GM12878 (cell line): ENCODE data around the gene RPS6KA2. TPM values are rescaled to one million over a fixed set of nuclear protein-coding genes. Genes with fewer than 3 reads are reported as not detected.

ENCODE experiments used
- ATAC-seq: fragments of 200-7000 bp; cut with Tn5 transposase; 3 replicates; pipeline ENCODE4 v1.9.1; 2020; ENCODE audit warnings: mild to moderate bottlenecking, moderate library complexity
- BruUV-seq: library from RNA; stranded (reverse); fragments of 400-500 nt; replicated peaks from 2 replicates; lab custom pipeline; 2021; lab: Mats Ljungman, UMichigan
- CTCF ChIA-PET: fragments of 300-600 bp; sonication (Branson Sonifier 250); formaldehyde crosslinking; extraction: SDS; loops from one replicate; lab custom pipeline; 2021; ENCODE audit warnings: inconsistent platforms; lab: Yijun Ruan, JAX
- POLR2A ChIA-PET: fragments of 350-600 bp; formaldehyde crosslinking; extraction: SDS; loops from one replicate; lab custom pipeline; 2021; ENCODE audit warnings: inconsistent platforms; lab: Charles Lee
- RAD21 ChIA-PET: fragments of 300-600 bp; sonication (Branson Sonifier 250); formaldehyde crosslinking; loops from one replicate; lab custom pipeline; 2023; ENCODE audit warnings: antibody characterized with exemption; ENCODE audit not compliant: unreplicated experiment; lab: Charles Lee
- SMC1A ChIA-PET: fragments of 300-600 bp; sonication (Branson Sonifier 250); formaldehyde crosslinking; loops from one replicate; lab custom pipeline; 2023; ENCODE audit not compliant: unreplicated experiment, uncharacterized antibody; lab: Charles Lee
- DNase-seq: peaks from one replicate; pipeline ENCODE4 v3.0.0-alpha.2; 2011; ENCODE audit warnings: low read depth, low spot score
- FAIRE-seq: peaks from 3 replicates; lab custom pipeline; 2011; peaks lifted over from hg19 to GRCh38; lab: Jason Lieb, UNC
- H2AFZ ChIP-seq: 2 replicates; pipeline ENCODE4 v1.6.0; 2011; ENCODE audit warnings: low read depth, low read length, control low read depth; ENCODE audit not compliant: control insufficient read depth
- H3K27ac ChIP-seq: 2 replicates; pipeline ENCODE4 v1.5.1; 2011; ENCODE audit warnings: control low read depth; ENCODE audit not compliant: control insufficient read depth, insufficient read depth
- H3K27me3 ChIP-seq, 2 experiments: replicated peaks in 1 of 2; 2 replicates each; pipeline versions ENCODE4 v1.6.0 to v1.6.1; 2011; ENCODE audit warnings: low read length in 1 of 2; ENCODE audit not compliant: control insufficient read depth in 2 of 2, insufficient read depth in 2 of 2
- H3K36me3 ChIP-seq, 2 experiments: 2 replicates each; pipeline ENCODE4 v1.5.1; 2011; ENCODE audit warnings: low read length in 1 of 2; ENCODE audit not compliant: control insufficient read depth in 2 of 2, insufficient read depth in 2 of 2
- H3K4me1 ChIP-seq: 2 replicates; pipeline ENCODE4 v1.6.1; 2011; ENCODE audit warnings: mild to moderate bottlenecking, low read length, moderate library complexity, mixed read lengths; ENCODE audit not compliant: control insufficient read depth, insufficient read depth
- H3K4me2 ChIP-seq: 2 replicates; pipeline ENCODE4 v1.6.0; 2011; ENCODE audit warnings: control low read depth; ENCODE audit not compliant: control insufficient read depth, insufficient read depth
- H3K4me3 ChIP-seq: fragments of 200-600 bp; sonication (generic); 2 replicates; pipeline ENCODE4 v1.5.1; 2016
- H3K79me2 ChIP-seq: 2 replicates; pipeline ENCODE4 v1.6.0; 2011; ENCODE audit warnings: low read length; ENCODE audit not compliant: control insufficient read depth, insufficient read depth
- H3K9ac ChIP-seq: 2 replicates; pipeline ENCODE4 v1.8.0; 2011; ENCODE audit warnings: low read length, control low read depth, mixed read lengths; ENCODE audit not compliant: control insufficient read depth, insufficient read depth
- H3K9me3 ChIP-seq: replicated peaks from 3 replicates; pipeline ENCODE4 v1.5.1; 2011; ENCODE audit warnings: mild to moderate bottlenecking, low read length; ENCODE audit not compliant: control insufficient read depth, insufficient read depth
- H4K20me1 ChIP-seq: 2 replicates; pipeline ENCODE4 v1.6.0; 2011; ENCODE audit not compliant: control insufficient read depth, insufficient read depth
- ETV6 ChIP-seq, 2 experiments: fragments of 450-650 bp in 1 of 2; IDR thresholded peaks in 1 of 2; conservative IDR thresholded peaks in 1 of 2; 2 replicates each; pipeline ENCODE4 v1.6.1; 2014; ENCODE audit warnings: antibody characterized with exemption in 1 of 2, borderline replicate concordance in 1 of 2, low read depth in 1 of 2, mild to moderate bottlenecking in 1 of 2, moderate library complexity in 1 of 2
- IKZF1 ChIP-seq: fragments of 450-650 bp; conservative IDR thresholded peaks from 2 replicates; pipeline ENCODE4 v1.6.1; 2017; ENCODE audit warnings: antibody characterized with exemption, mild to moderate bottlenecking
- MAX ChIP-seq: IDR thresholded peaks from 2 replicates; pipeline ENCODE4 v1.6.1; 2012; ENCODE audit warnings: low read depth, low read length, improper control_type of control experiment
- MTA2 ChIP-seq: fragments of 450-650 bp; IDR thresholded peaks from 2 replicates; pipeline ENCODE4 v1.6.1; 2016; ENCODE audit warnings: low read depth, mild to moderate bottlenecking, moderate library complexity
- ZNF217 ChIP-seq: fragments of 450-650 bp; IDR thresholded peaks from 2 replicates; pipeline ENCODE4 v1.6.1; 2017; ENCODE audit warnings: antibody characterized with exemption, mild to moderate bottlenecking
- WGBS: methylation state at CpG from one replicate; pipeline ENCODE4 v1.1.6; 2016; ENCODE audit warnings: low lambda C conversion rate; ENCODE audit not compliant: insufficient replicate concordance, insufficient coverage; ENCODE audit errors: missing lambda C conversion rate; 5-methylcytosine and 5-hydroxymethylcytosine counted together
- in situ Hi-C: fragments of 300-500 bp; cut with MboI; formaldehyde crosslinking; loops from 9 replicates; pipeline ENCODE4 v1.14.3; 2018; ENCODE audit warnings: mixed read lengths
- intact Hi-C: fragments of 100-400 bp; cut with micrococcal nuclease; formaldehyde crosslinking; loops from one replicate; pipeline ENCODE4 v1.14.2; 2022; ENCODE audit not compliant: unreplicated experiment
- polyA plus RNA-seq, 11 experiments: library from polyadenylated mRNA; depleted of rRNA in 4 of 11; unstranded in 6 of 11; stranded (reverse) in 5 of 11; fragments of >200 nt; fragmentation: Nextera tagmentation in 4 of 11; fragmentation: Illumina TruSeq in 1 of 11; extraction: Ambion mirVana in 4 of 11; extraction: Trizol in 1 of 11; gene quantifications; 1 replicate in 1 of 11; 2 replicates in 10 of 11; pipeline versions ENCODE4 v1.2.1 to v1.2.3, GENCODE V29; 2011 to 2016; ENCODE audit warnings: inconsistent platforms in 2 of 11, missing spikeins in 2 of 11, low read depth in 1 of 11
- total RNA-seq, 4 experiments: library from RNA; depleted of rRNA in 3 of 4; stranded (reverse); fragments of >200 nt in 3 of 4; fragmentation: Illumina TruSeq in 1 of 4; extraction: Trizol in 1 of 4; gene quantifications; 2 replicates each; pipeline versions ENCODE4 v1.2.1 to v1.2.3, GENCODE V29; 2013 to 2021

The RPS6KA2 gene
- total and polyA plus RNA-seq, 10 of the 15 experiments (the other 5 are each of a cell fraction or from before 2014, with no cell fraction given): 0.02 to 1.0 (median 0.22) TPM; not detected in 1

- CTCF ChIA-PET: interaction anchor here (1.0 kb wide), 1 partner anchor 12 kb away, joined by 3 read pairs; no protein-coding TSS in a partner anchor
- no peaks in the 10 kb centered on the region for H3K4me1 ChIP-seq
- 15% methylated on average over 13 of the region's 13 CpGs for WGBS
Measured at GRCh38 chr6:166446146-166446545, 180.9 kb downstream of the RPS6KA2 start.

GRCh38 chr6:166444446-166444845 is 182.6 kb downstream of the RPS6KA2 start:
- BruUV-seq: no TSS peak
- Histone ChIP-seq H3K9ac (no peak overlapping the region), H3K4me3 (no peak overlapping the region), H3K27me3 (no peaks in the 10 kb centered on the region; a peak in 1 of 4 replicates), H3K79me2 (no peaks in the 10 kb centered on the region), H4K20me1 (no peaks in the 10 kb centered on the region), H3K4me2 (no peak overlapping the region), H3K27ac (no peak overlapping the region), H3K9me3 (no peaks in the 10 kb centered on the region), H3K36me3 (no peaks in the 10 kb centered on the region), H2AFZ (no peak overlapping the region), H3K4me1 (no peaks in the 10 kb centered on the region)
- no peak for FAIRE-seq
- SMC1A ChIA-PET: no interaction called here
- WGBS: 80% methylated on average over 15 of the region's 15 CpGs
- no peak for ATAC-seq
- in situ Hi-C loops (no loop called here), intact Hi-C loops (no loop called here)
- RAD21 ChIA-PET: no interaction called here
- POLR2A ChIA-PET: no interaction called here
- TF ChIP-seq ZNF217 (no peak), ETV6 (conservative IDR thresholded peaks at IDR 0.05 in 1 of 2, IDR thresholded peaks at IDR 0.05 in 1 of 2; ENCODE audit: borderline replicate concordance in 1 of 2, low read depth in 1 of 2) (no peak)
- CTCF ChIA-PET: no interaction called here
- no peak for DNase-seq

More at GRCh38 chr6:166446146-166446545, 180.9 kb downstream of the RPS6KA2 start:
- Histone ChIP-seq H3K79me2 (no peaks in the 10 kb centered on the region), H3K4me2 (no peak overlapping the region), H3K27me3 (no peaks in the 10 kb centered on the region), H3K9me3 (no peaks in the 10 kb centered on the region; the same call in 2 of the 3 replicates), H2AFZ (no peak overlapping the region), H3K36me3 (no peaks in the 10 kb centered on the region), H3K9ac (no peak overlapping the region), H4K20me1 (no peaks in the 10 kb centered on the region), H3K27ac (no peak overlapping the region), H3K4me3 (no peak overlapping the region)
- SMC1A ChIA-PET: no interaction called here
- POLR2A ChIA-PET: no interaction called here
- TF ChIP-seq MTA2 (no peak), IKZF1 (no peak), MAX (no peak)
- in situ Hi-C loops (no loop called here), intact Hi-C loops (no loop called here)
- no peak for FAIRE-seq
- RAD21 ChIA-PET: no interaction called here
- no peak for ATAC-seq
- no TSS peak for BruUV-seq
- DNase-seq: no peak
